HFFc6 (cell line): ENCODE data around the gene RASA3. TPM values are rescaled to one million over a fixed set of nuclear protein-coding genes. Genes with fewer than 3 reads are reported as not detected.

Source experiments
- DNase-seq: peaks from one replicate; pipeline ENCODE4 v3.0.0-alpha.2; 2018
- H3K27ac Mint-ChIP-seq: 2 replicates; pipeline ENCODE4 v1.8.0; 2020; ENCODE audit warnings: mild to moderate bottlenecking, mixed read lengths
- H3K27me3 Mint-ChIP-seq: 2 replicates; pipeline ENCODE4 v1.8.0; 2021; ENCODE audit warnings: mild to moderate bottlenecking, moderate library complexity, mixed read lengths; ENCODE audit not compliant: insufficient read depth
- H3K36me3 Mint-ChIP-seq: 2 replicates; pipeline ENCODE4 v1.8.0; 2021; ENCODE audit warnings: low read depth, mixed read lengths
- H3K4me1 Mint-ChIP-seq: 2 replicates; pipeline ENCODE4 v1.8.0; 2020; ENCODE audit warnings: low read depth, mixed read lengths
- H3K4me3 Mint-ChIP-seq: 2 replicates; pipeline ENCODE4 v1.8.0; 2020; ENCODE audit warnings: mild to moderate bottlenecking, moderate library complexity, mixed read lengths
- H3K9me3 Mint-ChIP-seq: 2 replicates; pipeline ENCODE4 v1.8.0; 2020; ENCODE audit warnings: mild to moderate bottlenecking, mixed read lengths
- total RNA-seq, 6 experiments: library from RNA; stranded (reverse); fragmentation: NEBNext Ultra II Directional; extraction: Animal tissue kit (Norgen Biotek cat#: 25700); gene quantifications; 2 replicates in 1 of 6; 3 replicates in 5 of 6; pipeline ENCODE4 v1.2.3, GENCODE V29; 2021
- TF ChIP-seq, protein P1 (sequence below): fragments of 200-600 bp; sonication (generic); IDR thresholded peaks from 2 replicates; pipeline ENCODE4 v1.5.0; 2021; ENCODE audit warnings: antibody characterized with exemption, mild to moderate bottlenecking

RASA3 gene
- total RNA-seq, 6 experiments from 2014 or later, result 31.6 to 37.6 (median 33.1) TPM

DNA sequence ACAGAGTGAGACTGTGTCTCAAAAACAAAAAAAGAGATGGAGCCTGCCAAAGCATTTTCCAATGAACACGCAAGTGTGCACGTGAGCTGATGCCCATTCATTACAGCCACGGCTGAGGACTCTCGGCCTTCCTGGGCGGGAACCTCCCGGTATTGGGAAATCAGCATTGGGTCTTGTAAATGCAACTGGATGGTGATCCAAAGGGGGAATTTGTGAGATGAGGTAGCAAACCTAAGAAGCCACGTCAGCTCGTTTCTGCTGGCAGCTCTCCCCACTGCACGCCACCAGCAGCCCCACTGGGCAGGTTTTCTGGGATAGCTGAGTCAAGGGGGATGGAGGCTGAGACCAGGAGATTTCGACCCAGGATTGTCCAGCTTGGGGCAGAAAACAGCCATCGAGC lies 170.0 kb downstream of the RASA3 start:
- H3K4me1 Mint-ChIP-seq, result no peaks in the 10 kb centered on the region
- H3K9me3 Mint-ChIP-seq, result peaks cover 32% of the 10 kb centered on the region
- no peak for DNase-seq
- TF ChIP-seq, protein P1, sequence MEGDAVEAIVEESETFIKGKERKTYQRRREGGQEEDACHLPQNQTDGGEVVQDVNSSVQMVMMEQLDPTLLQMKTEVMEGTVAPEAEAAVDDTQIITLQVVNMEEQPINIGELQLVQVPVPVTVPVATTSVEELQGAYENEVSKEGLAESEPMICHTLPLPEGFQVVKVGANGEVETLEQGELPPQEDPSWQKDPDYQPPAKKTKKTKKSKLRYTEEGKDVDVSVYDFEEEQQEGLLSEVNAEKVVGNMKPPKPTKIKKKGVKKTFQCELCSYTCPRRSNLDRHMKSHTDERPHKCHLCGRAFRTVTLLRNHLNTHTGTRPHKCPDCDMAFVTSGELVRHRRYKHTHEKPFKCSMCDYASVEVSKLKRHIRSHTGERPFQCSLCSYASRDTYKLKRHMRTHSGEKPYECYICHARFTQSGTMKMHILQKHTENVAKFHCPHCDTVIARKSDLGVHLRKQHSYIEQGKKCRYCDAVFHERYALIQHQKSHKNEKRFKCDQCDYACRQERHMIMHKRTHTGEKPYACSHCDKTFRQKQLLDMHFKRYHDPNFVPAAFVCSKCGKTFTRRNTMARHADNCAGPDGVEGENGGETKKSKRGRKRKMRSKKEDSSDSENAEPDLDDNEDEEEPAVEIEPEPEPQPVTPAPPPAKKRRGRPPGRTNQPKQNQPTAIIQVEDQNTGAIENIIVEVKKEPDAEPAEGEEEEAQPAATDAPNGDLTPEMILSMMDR, result no peak
- peaks cover 62% of the 10 kb centered on the region for H3K36me3 Mint-ChIP-seq
- no peak overlapping the region for H3K4me3 Mint-ChIP-seq
- H3K27me3 Mint-ChIP-seq, result peaks cover 18% of the 10 kb centered on the region
- H3K27ac Mint-ChIP-seq, result no peak overlapping the region

DNA sequence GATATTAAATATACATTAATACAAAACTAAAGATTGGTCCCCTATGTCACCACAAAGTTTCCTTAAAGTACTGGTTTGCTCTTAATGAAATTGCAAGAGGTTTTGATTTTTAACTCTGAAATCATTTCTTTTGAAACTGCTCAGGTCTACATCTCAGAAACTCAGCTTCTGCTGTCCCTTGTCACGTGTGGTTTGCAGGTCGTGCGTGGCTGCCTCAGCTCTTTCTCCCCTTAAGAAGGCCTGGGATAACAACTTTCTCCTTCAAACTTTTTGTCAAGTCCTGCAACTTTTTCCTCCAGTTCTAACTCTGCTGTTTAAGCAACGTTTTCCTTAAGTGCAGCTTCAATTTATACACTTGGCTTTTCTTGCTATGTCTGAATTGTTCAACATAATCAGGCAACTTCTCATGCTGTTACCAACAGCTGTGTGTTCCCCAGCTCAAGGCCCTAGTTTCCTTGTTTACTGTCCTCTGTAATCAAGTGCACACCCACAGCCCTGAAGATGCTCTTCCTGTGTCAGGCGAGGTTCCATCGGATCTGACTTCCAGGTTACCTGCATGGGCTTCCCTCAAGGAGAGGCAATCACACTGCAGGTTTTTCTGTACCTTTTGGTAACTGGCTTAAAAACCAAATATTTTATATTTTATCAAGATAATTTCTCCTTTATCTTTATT lies 172.0 kb downstream of the RASA3 start:
- Mint-ChIP-seq H3K9me3 (peaks cover 32% of the 10 kb centered on the region), H3K4me1 (no peaks in the 10 kb centered on the region), H3K27ac (no peak overlapping the region), H3K36me3 (peaks cover 76% of the 10 kb centered on the region), H3K27me3 (peaks cover 18% of the 10 kb centered on the region), H3K4me3 (no peak overlapping the region)
- TF ChIP-seq, protein P1, result no peak
- no peak for DNase-seq

DNA sequence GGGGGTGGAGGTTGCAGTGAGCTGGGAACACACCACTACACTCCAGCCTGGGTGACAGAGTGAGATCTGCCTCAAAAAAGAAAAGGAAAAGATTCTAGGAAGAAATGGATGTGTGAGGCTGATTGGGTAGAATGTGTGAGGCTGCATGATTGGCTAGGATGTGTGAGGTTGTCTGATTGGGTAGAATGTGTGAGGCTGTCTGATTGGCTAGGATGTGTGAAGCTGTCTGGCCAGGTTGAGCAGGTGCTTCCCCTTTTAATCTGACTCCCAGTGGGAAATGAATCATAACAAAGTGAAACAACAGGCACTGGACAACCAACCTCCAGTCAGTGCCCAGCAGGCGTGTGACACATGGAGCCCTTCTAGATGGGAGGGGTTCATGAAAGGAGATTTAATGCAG lies 173.2 kb downstream of the RASA3 start:
- Mint-ChIP-seq H3K36me3 (peaks cover 86% of the 10 kb centered on the region), H3K4me3 (no peak overlapping the region), H3K4me1 (no peaks in the 10 kb centered on the region), H3K9me3 (peaks cover 32% of the 10 kb centered on the region), H3K27ac (no peak overlapping the region), H3K27me3 (peaks cover 18% of the 10 kb centered on the region)
- TF ChIP-seq, protein P1, result no peak
- no peak for DNase-seq

DNA sequence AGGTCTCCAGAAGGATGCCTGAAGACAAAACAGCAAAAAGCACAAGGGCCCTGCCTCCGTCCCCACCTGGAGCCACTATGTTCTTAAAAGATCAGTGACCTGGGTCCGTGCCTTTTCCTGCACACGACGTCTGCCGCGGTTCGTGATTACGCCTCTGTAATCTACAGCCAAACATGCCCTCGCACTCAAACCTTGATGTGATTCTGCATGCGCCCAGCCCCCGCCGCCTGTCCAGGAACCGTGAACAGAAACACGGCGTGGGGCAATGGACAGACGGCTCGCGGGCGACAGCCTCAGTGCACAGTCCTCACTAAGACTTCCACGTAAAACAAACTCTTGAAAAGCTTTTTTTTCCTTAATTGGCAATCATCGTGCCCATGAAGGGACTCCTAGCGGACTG lies 174.1 kb downstream of the RASA3 start:
- DNase-seq, result no peak
- Mint-ChIP-seq H3K36me3 (peaks cover 80% of the 10 kb centered on the region), H3K27ac (no peak overlapping the region), H3K4me3 (no peak overlapping the region), H3K9me3 (peaks cover 32% of the 10 kb centered on the region), H3K27me3 (peaks cover 18% of the 10 kb centered on the region), H3K4me1 (no peaks in the 10 kb centered on the region)
- TF ChIP-seq, protein P1, result no peak

DNA sequence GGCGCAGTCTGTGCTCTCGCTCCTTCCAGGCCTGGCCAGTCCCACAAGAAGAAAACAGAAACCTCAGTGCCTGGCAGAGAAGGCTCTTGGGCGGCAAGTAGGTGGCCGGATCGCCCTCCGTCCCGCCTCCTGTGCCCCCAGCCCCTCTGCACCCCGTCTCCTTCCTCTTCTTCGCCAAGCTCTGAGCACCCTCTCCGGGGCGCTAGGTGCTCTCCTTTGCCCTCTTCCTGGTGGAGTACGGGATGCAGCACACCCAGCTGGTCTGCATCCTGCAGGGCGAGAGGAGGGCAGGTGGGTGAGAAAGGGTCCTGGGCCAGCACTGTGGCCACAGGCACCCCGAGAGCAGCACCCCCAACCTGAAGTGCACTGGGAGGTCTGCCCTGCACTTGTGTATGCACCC lies 175.9 kb downstream of the RASA3 start:
- H3K27me3 Mint-ChIP-seq, result peaks cover 17% of the 10 kb centered on the region
- no peak for DNase-seq
- TF ChIP-seq, protein P1, result no peak
- H3K4me3 Mint-ChIP-seq, result no peak overlapping the region
- peaks cover 5% of the 10 kb centered on the region; the same call in 1 of the 2 replicates for H3K4me1 Mint-ChIP-seq
- H3K36me3 Mint-ChIP-seq, result peaks cover 65% of the 10 kb centered on the region
- no peak overlapping the region for H3K27ac Mint-ChIP-seq
- peaks cover 23% of the 10 kb centered on the region for H3K9me3 Mint-ChIP-seq
